Measurements from ENCODE around the gene SLC66A2.
"Not testable (repeated sequence)": the region's sequence is repeated elsewhere in the genome, so short reads cannot be mapped to it uniquely, and the experiment has no call there.

Gene SLC66A2

GRCh38 chr18:79877163-79878091, 74.0 kb downstream of the SLC66A2 start:
- DNase-seq, result no peak

GRCh38 chr18:79876497-79876896, 75.0 kb downstream of the SLC66A2 start:
- DNase-seq, result no peak

GRCh38 chr18:79875931-79876461, 75.5 kb downstream of the SLC66A2 start:
- DNase-seq, result no peak

GRCh38 chr18:79875531-79875919, 75.9 kb downstream of the SLC66A2 start:
- DNase-seq, result no peak

- no peak for DNase-seq
These were observed 76.6 kb downstream of the SLC66A2 start for GRCh38 chr18:79874553-79875530.

GRCh38 chr18:79873449-79874110, 77.9 kb downstream of the SLC66A2 start:
- no peak for DNase-seq

GRCh38 chr18:79872527-79873444, 78.7 kb downstream of the SLC66A2 start:
- no peak for DNase-seq

GRCh38 chr18:79871481-79872091, 79.9 kb downstream of the SLC66A2 start:
- no peak for DNase-seq

GRCh38 chr18:79871026-79871390, 80.4 kb downstream of the SLC66A2 start:
- DNase-seq, result no peak

GRCh38 chr18:79870301-79871025, 81.0 kb downstream of the SLC66A2 start:
- DNase-seq, result no peak

- DNase-seq, result no peak
These were observed 81.7 kb downstream of the SLC66A2 start for GRCh38 chr18:79869591-79870300.

GRCh38 chr18:79868811-79869541, 82.5 kb downstream of the SLC66A2 start:
- DNase-seq, result no peak

- no peak for DNase-seq
These were observed 83.2 kb downstream of the SLC66A2 start for GRCh38 chr18:79868168-79868784.

GRCh38 chr18:79867666-79868065, 83.8 kb downstream of the SLC66A2 start:
- no peak for DNase-seq

- no peak for DNase-seq
These were observed 84.4 kb downstream of the SLC66A2 start for GRCh38 chr18:79866889-79867574.

- DNase-seq, result not testable (repeated sequence)
These were observed 85.5 kb downstream of the SLC66A2 start for GRCh38 chr18:79865951-79866350.

GRCh38 chr18:79864955-79865354, 86.5 kb downstream of the SLC66A2 start:
- DNase-seq, result not testable (repeated sequence)
